ENCODE data around the gene TRAPPC11. TPM values are rescaled to one million over a fixed set of nuclear protein-coding genes. Genes with fewer than 3 reads are reported as not detected.

The TRAPPC11 gene
- polyA plus RNA-seq, 1 experiment, result 21.2 TPM

DNA sequence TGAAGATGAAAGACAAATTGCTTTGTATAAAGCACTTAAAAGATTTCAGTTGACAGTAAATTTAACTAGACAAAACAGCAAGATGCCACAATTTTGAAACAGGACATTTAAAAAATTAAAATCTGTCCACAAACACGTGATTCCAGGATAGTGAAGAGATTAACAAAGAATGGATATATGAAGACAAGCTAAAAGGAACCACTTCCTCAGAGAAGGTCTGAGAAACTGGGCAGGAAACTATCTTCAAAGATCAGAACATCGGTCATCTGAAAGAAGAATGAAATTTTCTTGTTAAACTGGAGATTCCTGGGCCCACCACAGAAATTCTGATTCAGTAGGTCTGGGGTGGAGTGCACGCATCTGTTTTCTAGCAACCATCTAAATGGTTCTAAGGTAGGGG lies 1.5 kb upstream of the TRAPPC11 start:
- POLR2A ChIA-PET, result no interaction called here
- CTCF ChIA-PET, result interaction anchor here (0.7 kb wide), 1 partner anchor 22 kb away, joined by 3 read pairs; no protein-coding TSS in a partner anchor
- TF ChIP-seq, protein P1, sequence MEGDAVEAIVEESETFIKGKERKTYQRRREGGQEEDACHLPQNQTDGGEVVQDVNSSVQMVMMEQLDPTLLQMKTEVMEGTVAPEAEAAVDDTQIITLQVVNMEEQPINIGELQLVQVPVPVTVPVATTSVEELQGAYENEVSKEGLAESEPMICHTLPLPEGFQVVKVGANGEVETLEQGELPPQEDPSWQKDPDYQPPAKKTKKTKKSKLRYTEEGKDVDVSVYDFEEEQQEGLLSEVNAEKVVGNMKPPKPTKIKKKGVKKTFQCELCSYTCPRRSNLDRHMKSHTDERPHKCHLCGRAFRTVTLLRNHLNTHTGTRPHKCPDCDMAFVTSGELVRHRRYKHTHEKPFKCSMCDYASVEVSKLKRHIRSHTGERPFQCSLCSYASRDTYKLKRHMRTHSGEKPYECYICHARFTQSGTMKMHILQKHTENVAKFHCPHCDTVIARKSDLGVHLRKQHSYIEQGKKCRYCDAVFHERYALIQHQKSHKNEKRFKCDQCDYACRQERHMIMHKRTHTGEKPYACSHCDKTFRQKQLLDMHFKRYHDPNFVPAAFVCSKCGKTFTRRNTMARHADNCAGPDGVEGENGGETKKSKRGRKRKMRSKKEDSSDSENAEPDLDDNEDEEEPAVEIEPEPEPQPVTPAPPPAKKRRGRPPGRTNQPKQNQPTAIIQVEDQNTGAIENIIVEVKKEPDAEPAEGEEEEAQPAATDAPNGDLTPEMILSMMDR (IDR thresholded peaks at IDR 0.05; ENCODE audit: insufficient read depth, low read depth, low read length), result no peak
- Histone ChIP-seq H3K4me3 (ENCODE audit: low read depth, low read length) (no peak overlapping the region), H3K27me3 (ENCODE audit: control insufficient read depth, insufficient read depth, low read length) (no peaks in the 10 kb centered on the region), H3K36me3 (ENCODE audit: control insufficient read depth, insufficient read depth, low read length) (no peaks in the 10 kb centered on the region)
- no peak for DNase-seq (ENCODE audit: low read depth)

DNA sequence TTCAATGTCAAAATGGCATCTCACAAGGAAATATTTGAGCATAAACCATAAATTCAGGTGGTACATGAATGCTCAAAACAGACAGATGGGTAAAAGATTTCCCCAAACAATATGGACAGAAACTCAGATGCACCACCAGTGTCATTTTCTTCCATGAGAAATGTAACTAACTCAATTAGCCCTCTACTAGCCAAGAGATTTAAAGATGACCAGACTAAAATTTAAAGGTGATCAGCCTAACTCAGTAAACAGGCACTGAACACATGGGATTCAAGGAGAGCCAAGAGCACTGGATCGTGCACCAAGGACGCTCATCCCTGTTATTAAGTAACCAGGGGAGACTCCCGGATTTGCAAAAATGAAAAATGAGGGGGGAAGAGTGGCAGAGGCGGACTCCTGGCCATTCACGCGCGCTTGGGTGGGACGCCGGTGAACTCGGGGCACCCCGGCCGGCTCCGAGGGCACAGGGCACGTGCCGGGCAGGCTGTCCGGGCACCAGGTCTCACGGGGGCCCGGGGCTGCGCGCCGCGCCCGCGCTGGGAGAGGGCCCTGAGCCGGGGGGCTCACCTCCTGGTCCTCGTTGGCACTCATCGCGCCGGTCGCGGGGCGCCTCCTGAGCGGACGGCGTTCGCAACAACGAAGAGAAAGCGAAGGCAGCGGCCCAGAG lies 598 bp upstream of the TRAPPC11 start:
- TF ChIP-seq, protein P1 (IDR thresholded peaks at IDR 0.05; ENCODE audit: insufficient read depth, low read depth, low read length), result no peak
- no peak for DNase-seq (ENCODE audit: low read depth)
- ChIA-PET POLR2A (no interaction called here), CTCF (interaction anchor here (1.0 kb wide), 1 partner anchor 9 kb away, joined by 3 read pairs; no protein-coding TSS in a partner anchor)
- no peaks in the 10 kb centered on the region for H3K36me3 ChIP-seq (ENCODE audit: control insufficient read depth, insufficient read depth, low read length)
- no peaks in the 10 kb centered on the region for H3K27me3 ChIP-seq (ENCODE audit: control insufficient read depth, insufficient read depth, low read length)
- H3K4me3 ChIP-seq (ENCODE audit: low read depth, low read length), result peak overlapping the region; percentile 65

DNA sequence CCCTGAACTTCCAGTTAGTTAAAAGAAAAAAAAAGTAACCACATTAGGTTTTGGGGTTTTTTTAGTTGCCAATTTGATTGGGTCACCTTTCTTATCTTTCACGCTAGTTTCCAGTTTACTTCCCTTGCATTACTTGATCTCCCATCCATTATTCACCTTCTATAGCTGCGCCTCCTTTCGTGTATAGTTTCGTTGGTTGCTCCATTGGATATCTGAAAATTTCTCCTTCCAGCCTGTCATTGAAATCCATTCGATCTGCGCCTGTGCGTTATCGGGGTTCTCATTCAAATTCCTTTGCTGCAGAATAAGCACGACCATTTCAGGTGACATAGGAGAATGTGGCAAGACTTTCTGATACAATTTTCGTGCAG lies 764 bp downstream of the TRAPPC11 start:
- Histone ChIP-seq H3K4me3 (ENCODE audit: low read depth, low read length) (peak overlapping the region; percentile 65), H3K27me3 (ENCODE audit: control insufficient read depth, insufficient read depth, low read length) (no peaks in the 10 kb centered on the region), H3K36me3 (ENCODE audit: control insufficient read depth, insufficient read depth, low read length) (no peaks in the 10 kb centered on the region)
- TF ChIP-seq, protein P1 (IDR thresholded peaks at IDR 0.05; ENCODE audit: insufficient read depth, low read depth, low read length), result no peak
- ChIA-PET POLR2A (interaction anchor here (0.5 to 1.0 kb wide), 2 partner anchors 216 to 848 kb away, joined by 3 to 5 read pairs; partner anchors contain the start of gene CDKN2AIP), CTCF (interaction anchor here (0.8 to 1.2 kb wide), 4 partner anchors 8 to 12 kb away, joined by 3 to 5 read pairs (median 4); no protein-coding TSS in a partner anchor)
- DNase-seq (ENCODE audit: low read depth), result no peak

DNA sequence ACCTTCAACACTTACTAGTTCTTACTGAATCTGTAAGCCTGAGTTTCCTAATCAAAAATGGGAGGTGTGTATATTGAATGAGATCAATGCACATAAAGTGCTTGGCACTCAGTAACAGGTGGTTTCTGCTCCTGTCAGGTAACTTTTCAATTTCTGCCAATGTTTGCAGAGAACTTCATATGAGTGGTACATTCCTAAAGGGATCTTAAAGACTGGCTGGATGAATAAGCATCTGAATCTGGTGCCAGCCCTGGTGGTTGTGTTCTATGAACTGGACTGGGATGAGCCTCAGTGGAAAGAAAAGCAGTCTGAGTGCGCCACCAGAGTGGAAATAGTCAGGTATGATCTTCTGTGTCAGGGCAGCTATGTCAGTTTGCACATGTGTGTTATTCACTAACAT lies 7.0 kb downstream of the TRAPPC11 start:
- no peak for DNase-seq (ENCODE audit: low read depth)
- Histone ChIP-seq H3K4me3 (ENCODE audit: low read depth, low read length) (no peak overlapping the region), H3K36me3 (ENCODE audit: control insufficient read depth, insufficient read depth, low read length) (peaks cover 8% of the 10 kb centered on the region; the same call in 1 of the 2 replicates), H3K27me3 (ENCODE audit: control insufficient read depth, insufficient read depth, low read length) (no peaks in the 10 kb centered on the region)
- POLR2A ChIA-PET, result no interaction called here
- TF ChIP-seq, protein P1 (IDR thresholded peaks at IDR 0.05; ENCODE audit: insufficient read depth, low read depth, low read length), result no peak
- CTCF ChIA-PET, result no interaction called here

DNA sequence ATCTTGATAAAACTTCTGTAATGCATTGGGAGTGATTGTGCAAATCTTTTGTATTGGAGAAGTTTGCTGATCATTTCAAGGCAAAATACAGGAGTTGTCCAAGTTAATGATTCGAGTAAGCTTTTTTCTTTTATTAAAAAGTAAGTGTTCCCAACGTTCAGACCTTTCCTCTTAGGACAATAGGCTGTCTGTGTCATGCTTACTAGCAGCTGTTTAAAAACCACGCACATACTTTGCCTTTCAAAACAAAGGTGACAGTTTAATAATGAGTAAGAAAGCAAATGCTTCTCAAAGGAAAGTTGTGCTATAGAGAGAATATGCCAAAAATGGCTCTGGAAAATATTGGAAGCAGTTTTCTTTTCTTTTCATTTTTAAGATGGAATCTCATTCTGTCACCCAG lies 11.2 kb downstream of the TRAPPC11 start:
- Histone ChIP-seq H3K27me3 (ENCODE audit: control insufficient read depth, insufficient read depth, low read length) (no peaks in the 10 kb centered on the region), H3K36me3 (ENCODE audit: control insufficient read depth, insufficient read depth, low read length) (peaks cover 8% of the 10 kb centered on the region; the same call in 1 of the 2 replicates), H3K4me3 (ENCODE audit: low read depth, low read length) (no peak overlapping the region)
- TF ChIP-seq, protein P1 (IDR thresholded peaks at IDR 0.05; ENCODE audit: insufficient read depth, low read depth, low read length), result no peak
- POLR2A ChIA-PET, result no interaction called here
- DNase-seq (ENCODE audit: low read depth), result no peak
- CTCF ChIA-PET, result no interaction called here
